ENCODE data around the gene IMPG2. TPM values are rescaled to one million over a fixed set of nuclear protein-coding genes. Genes with fewer than 3 reads are reported as not detected.

IMPG2 gene
- total RNA-seq, 1 experiment from 2014 or later = 0.13 TPM

DNA sequence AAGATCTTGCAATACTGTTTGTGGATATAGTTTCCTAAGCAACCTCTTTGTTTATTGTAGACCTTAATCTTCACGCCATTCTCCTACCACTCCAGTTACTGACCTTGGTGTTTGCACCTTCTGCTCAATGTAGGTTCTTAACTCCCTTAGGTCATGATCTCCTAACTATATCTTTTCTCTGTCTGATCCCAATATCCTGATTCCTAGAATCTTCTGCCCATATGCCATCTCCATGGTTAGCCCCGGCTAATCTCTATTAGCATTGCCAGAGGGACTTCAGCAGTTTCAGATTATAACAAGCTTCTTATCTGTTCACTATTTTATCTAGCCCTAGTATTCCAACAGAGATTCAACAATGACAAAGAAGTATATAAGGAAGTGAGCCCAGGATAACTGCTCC is 64.9 kb downstream of the IMPG2 start:
- H3K9me3 ChIP-seq (ENCODE audit: low read depth, low read length, poor library complexity, severe bottlenecking) = no peaks in the 10 kb centered on the region
- CTCF ChIA-PET = no interaction called here
- H3K36me3 ChIP-seq (ENCODE audit: insufficient read depth, low read length, poor library complexity, severe bottlenecking) = no peaks in the 10 kb centered on the region
- no peak for DNase-seq (ENCODE audit: low spot score)
- no TSS peak for BruUV-seq (replicated peaks)
- no peak overlapping the region for H3K4me3 ChIP-seq (ENCODE audit: low read depth, low read length, poor library complexity, severe bottlenecking)
- no peak for TF ChIP-seq EZH2 (IDR thresholded peaks at IDR 0.05; ENCODE audit: borderline replicate concordance, low read depth, low read length, poor library complexity, severe bottlenecking)
- TF ChIP-seq, protein P1, sequence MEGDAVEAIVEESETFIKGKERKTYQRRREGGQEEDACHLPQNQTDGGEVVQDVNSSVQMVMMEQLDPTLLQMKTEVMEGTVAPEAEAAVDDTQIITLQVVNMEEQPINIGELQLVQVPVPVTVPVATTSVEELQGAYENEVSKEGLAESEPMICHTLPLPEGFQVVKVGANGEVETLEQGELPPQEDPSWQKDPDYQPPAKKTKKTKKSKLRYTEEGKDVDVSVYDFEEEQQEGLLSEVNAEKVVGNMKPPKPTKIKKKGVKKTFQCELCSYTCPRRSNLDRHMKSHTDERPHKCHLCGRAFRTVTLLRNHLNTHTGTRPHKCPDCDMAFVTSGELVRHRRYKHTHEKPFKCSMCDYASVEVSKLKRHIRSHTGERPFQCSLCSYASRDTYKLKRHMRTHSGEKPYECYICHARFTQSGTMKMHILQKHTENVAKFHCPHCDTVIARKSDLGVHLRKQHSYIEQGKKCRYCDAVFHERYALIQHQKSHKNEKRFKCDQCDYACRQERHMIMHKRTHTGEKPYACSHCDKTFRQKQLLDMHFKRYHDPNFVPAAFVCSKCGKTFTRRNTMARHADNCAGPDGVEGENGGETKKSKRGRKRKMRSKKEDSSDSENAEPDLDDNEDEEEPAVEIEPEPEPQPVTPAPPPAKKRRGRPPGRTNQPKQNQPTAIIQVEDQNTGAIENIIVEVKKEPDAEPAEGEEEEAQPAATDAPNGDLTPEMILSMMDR (conservative IDR thresholded peaks at IDR 0.05; ENCODE audit: low read depth, low read length) = no peak
- no peaks in the 10 kb centered on the region for H3K4me1 ChIP-seq (ENCODE audit: insufficient read depth, low read length, poor library complexity, severe bottlenecking)
- no peaks in the 10 kb centered on the region for H3K27me3 ChIP-seq (replicated peaks; ENCODE audit: insufficient read depth, low read depth, low read length, poor library complexity)
- POLR2A ChIA-PET (ENCODE audit: low non-redundant PET) = no interaction called here
- intact Hi-C loops (cut with micrococcal nuclease; ENCODE audit: unreplicated experiment) = no loop called here
- H3K27ac ChIP-seq (ENCODE audit: low read depth, low read length, poor library complexity, severe bottlenecking) = no peak overlapping the region

DNA sequence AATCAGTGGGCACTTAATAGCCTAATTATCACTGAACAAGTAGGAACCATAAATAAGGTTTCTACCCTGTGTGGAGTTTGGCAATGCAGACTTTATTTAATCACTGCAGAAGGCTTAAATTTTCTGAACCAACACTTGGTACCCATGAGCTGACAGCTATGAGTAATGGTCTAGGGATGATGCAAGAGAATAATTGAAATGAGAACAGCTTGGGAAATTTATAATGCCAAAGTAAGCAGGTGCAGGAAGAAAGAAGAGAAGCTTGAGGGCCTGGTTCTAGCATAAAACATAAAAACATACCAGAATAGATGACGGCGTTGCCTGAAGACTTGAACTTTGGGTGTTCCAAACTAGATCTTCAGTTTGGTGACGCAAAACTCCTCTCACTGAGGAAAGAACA is 67.0 kb downstream of the IMPG2 start:
- Histone ChIP-seq H3K27me3 (replicated peaks; ENCODE audit: insufficient read depth, low read depth, low read length, poor library complexity) (no peaks in the 10 kb centered on the region), H3K27ac (ENCODE audit: low read depth, low read length, poor library complexity, severe bottlenecking) (no peak overlapping the region), H3K36me3 (ENCODE audit: insufficient read depth, low read length, poor library complexity, severe bottlenecking) (no peaks in the 10 kb centered on the region), H3K4me1 (ENCODE audit: insufficient read depth, low read length, poor library complexity, severe bottlenecking) (no peaks in the 10 kb centered on the region), H3K9me3 (ENCODE audit: low read depth, low read length, poor library complexity, severe bottlenecking) (no peaks in the 10 kb centered on the region), H3K4me3 (ENCODE audit: low read depth, low read length, poor library complexity, severe bottlenecking) (no peak overlapping the region)
- intact Hi-C loops (cut with micrococcal nuclease; ENCODE audit: unreplicated experiment) = no loop called here
- ChIA-PET CTCF (no interaction called here), POLR2A (ENCODE audit: low non-redundant PET) (no interaction called here)
- BruUV-seq (replicated peaks) = no TSS peak
- no peak for DNase-seq (ENCODE audit: low spot score)
- TF ChIP-seq, protein P1 (conservative IDR thresholded peaks at IDR 0.05; ENCODE audit: low read depth, low read length) = no peak
- no peak for TF ChIP-seq EZH2 (IDR thresholded peaks at IDR 0.05; ENCODE audit: borderline replicate concordance, low read depth, low read length, poor library complexity, severe bottlenecking)

DNA sequence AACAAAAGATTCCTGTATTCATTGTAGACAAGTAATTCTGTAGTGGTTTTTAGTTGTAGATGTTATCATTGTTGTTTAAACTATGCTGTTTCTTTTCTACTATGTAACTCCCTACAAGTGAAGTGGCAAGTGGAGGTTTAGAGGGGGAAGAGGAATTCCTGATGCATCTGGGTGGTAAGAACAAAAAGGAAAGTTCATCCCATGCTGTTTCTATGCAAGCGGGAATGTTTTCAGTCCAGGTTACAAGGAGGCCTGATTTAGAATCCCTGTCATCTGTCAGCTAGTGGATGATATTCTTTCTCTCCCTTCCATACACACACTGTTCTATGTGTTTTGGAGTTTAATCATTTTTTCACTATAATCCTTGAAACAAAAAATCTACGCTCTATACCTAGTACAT is 67.4 kb downstream of the IMPG2 start:
- Histone ChIP-seq H3K4me3 (ENCODE audit: low read depth, low read length, poor library complexity, severe bottlenecking) (no peak overlapping the region), H3K4me1 (ENCODE audit: insufficient read depth, low read length, poor library complexity, severe bottlenecking) (no peaks in the 10 kb centered on the region), H3K27ac (ENCODE audit: low read depth, low read length, poor library complexity, severe bottlenecking) (no peak overlapping the region), H3K9me3 (ENCODE audit: low read depth, low read length, poor library complexity, severe bottlenecking) (no peaks in the 10 kb centered on the region), H3K36me3 (ENCODE audit: insufficient read depth, low read length, poor library complexity, severe bottlenecking) (no peaks in the 10 kb centered on the region), H3K27me3 (replicated peaks; ENCODE audit: insufficient read depth, low read depth, low read length, poor library complexity) (no peaks in the 10 kb centered on the region)
- TF ChIP-seq EZH2 (IDR thresholded peaks at IDR 0.05; ENCODE audit: borderline replicate concordance, low read depth, low read length, poor library complexity, severe bottlenecking) = no peak
- TF ChIP-seq, protein P1 (conservative IDR thresholded peaks at IDR 0.05; ENCODE audit: low read depth, low read length) = no peak
- no peak for DNase-seq (ENCODE audit: low spot score)
- BruUV-seq (replicated peaks) = no TSS peak
- CTCF ChIA-PET = no interaction called here
- POLR2A ChIA-PET (ENCODE audit: low non-redundant PET) = no interaction called here
- intact Hi-C loops (cut with micrococcal nuclease; ENCODE audit: unreplicated experiment) = no loop called here

Measured in A673 (cell line).